Stimulated activated memory B cell treated with anti-CD40 and anti-IgM and Interleukin-4, amounts not matched to agents 10 μg/mL and 1 μg/mL and 100 μg/mL, for 72 hours (primary cell): ENCODE measurements around the gene CCDC57.

Source experiments
- ATAC-seq: fragments of 150-1000 bp; cut with Tn5 transposase; 2 replicates; pipeline ENCODE4 v1.10.0; 2021
- H3K27ac Mint-ChIP-seq: one replicate; pipeline ENCODE4 v1.8.0; 2022; ENCODE audit warnings: mild to moderate bottlenecking, mixed read lengths
- H3K27me3 Mint-ChIP-seq: one replicate; pipeline ENCODE4 v1.8.0; 2022; ENCODE audit warnings: mixed read lengths
- H3K36me3 Mint-ChIP-seq: one replicate; pipeline ENCODE4 v1.8.0; 2022; ENCODE audit warnings: mixed read lengths
- H3K4me1 Mint-ChIP-seq: one replicate; pipeline ENCODE4 v1.8.0; 2022; ENCODE audit warnings: mixed read lengths
- H3K4me3 Mint-ChIP-seq: one replicate; pipeline ENCODE4 v1.8.0; 2022; ENCODE audit warnings: mild to moderate bottlenecking, moderate library complexity, mixed read lengths
- H3K9me3 Mint-ChIP-seq: one replicate; pipeline ENCODE4 v1.8.0; 2022; ENCODE audit warnings: mixed read lengths

Gene CCDC57

GRCh38 chr17:82225368-82226029 lies 12.9 kb upstream of the CCDC57 start:
- ATAC-seq, result no peak
- peaks cover 15% of the 10 kb centered on the region for H3K4me1 Mint-ChIP-seq
- H3K4me3 Mint-ChIP-seq, result no peak overlapping the region
- no peaks in the 10 kb centered on the region for H3K36me3 Mint-ChIP-seq
- H3K9me3 Mint-ChIP-seq, result no peaks in the 10 kb centered on the region
- H3K27ac Mint-ChIP-seq, result no peak overlapping the region
- H3K27me3 Mint-ChIP-seq, result no peaks in the 10 kb centered on the region

DNA sequence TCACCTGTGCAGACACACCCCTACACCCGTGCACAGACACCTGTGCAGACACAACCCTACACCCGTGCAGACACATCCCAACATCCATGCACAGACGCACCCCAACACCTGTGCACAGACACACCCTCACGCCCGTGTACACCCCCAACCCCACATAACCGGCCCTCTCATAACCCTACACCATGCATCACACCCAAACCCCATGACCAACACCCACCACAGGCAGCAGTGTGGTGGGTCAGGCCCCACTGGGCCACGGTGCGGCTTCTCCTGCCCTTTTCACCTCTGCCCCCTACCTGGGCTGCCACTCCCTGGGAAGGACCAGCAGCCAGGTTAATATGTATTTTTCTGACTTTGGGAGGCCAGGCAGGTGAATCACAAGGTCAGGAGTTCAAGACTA lies 12.0 kb upstream of the CCDC57 start:
- H3K9me3 Mint-ChIP-seq, result no peaks in the 10 kb centered on the region
- ATAC-seq, result no peak

DNA sequence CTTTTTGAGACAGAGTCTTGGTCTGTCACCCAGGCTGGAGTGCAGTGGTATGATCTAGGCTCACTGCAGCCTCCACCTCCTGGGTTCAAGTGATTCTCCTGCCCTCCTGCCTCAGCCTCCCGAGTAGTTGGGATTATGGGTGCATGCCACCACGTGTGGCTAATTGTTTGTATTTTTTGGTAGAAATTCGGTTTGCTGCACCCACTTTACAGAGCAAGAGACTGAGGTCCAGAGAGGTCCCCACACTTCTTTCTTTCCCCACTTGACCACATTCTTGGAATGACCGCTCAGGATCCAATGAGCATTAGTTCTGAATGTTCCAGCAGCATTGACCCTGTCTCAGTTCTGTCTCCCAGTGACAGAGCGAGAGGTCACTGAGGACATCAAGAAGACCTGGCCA lies 10.9 kb upstream of the CCDC57 start:
- no peaks in the 10 kb centered on the region for H3K9me3 Mint-ChIP-seq
- ATAC-seq, result no peak
- no peak overlapping the region for H3K27ac Mint-ChIP-seq
- no peak overlapping the region for H3K4me3 Mint-ChIP-seq
- H3K36me3 Mint-ChIP-seq, result no peaks in the 10 kb centered on the region
- H3K27me3 Mint-ChIP-seq, result no peaks in the 10 kb centered on the region
- H3K4me1 Mint-ChIP-seq, result peaks cover 6% of the 10 kb centered on the region

More for the DNA sequence above, 12.0 kb upstream of the CCDC57 start:
- H3K4me1 Mint-ChIP-seq, result peaks cover 8% of the 10 kb centered on the region
- no peak overlapping the region for H3K27ac Mint-ChIP-seq
- H3K4me3 Mint-ChIP-seq, result no peak overlapping the region
- no peaks in the 10 kb centered on the region for H3K36me3 Mint-ChIP-seq
- no peaks in the 10 kb centered on the region for H3K27me3 Mint-ChIP-seq

- Mint-ChIP-seq H3K27me3 (no peaks in the 10 kb centered on the region), H3K4me3 (no peak overlapping the region), H3K36me3 (no peaks in the 10 kb centered on the region), H3K4me1 (peaks cover 6% of the 10 kb centered on the region), H3K27ac (no peak overlapping the region), H3K9me3 (no peaks in the 10 kb centered on the region)
- ATAC-seq, result no peak
Measured at GRCh38 chr17:82222816-82223215, 10.2 kb upstream of the CCDC57 start.

- Mint-ChIP-seq H3K27me3 (no peaks in the 10 kb centered on the region), H3K4me3 (no peak overlapping the region), H3K36me3 (no peaks in the 10 kb centered on the region), H3K4me1 (peaks cover 16% of the 10 kb centered on the region), H3K27ac (no peak overlapping the region), H3K9me3 (no peaks in the 10 kb centered on the region)
- ATAC-seq, result no peak
Measured at GRCh38 chr17:82221341-82221902, 8.8 kb upstream of the CCDC57 start.

DNA sequence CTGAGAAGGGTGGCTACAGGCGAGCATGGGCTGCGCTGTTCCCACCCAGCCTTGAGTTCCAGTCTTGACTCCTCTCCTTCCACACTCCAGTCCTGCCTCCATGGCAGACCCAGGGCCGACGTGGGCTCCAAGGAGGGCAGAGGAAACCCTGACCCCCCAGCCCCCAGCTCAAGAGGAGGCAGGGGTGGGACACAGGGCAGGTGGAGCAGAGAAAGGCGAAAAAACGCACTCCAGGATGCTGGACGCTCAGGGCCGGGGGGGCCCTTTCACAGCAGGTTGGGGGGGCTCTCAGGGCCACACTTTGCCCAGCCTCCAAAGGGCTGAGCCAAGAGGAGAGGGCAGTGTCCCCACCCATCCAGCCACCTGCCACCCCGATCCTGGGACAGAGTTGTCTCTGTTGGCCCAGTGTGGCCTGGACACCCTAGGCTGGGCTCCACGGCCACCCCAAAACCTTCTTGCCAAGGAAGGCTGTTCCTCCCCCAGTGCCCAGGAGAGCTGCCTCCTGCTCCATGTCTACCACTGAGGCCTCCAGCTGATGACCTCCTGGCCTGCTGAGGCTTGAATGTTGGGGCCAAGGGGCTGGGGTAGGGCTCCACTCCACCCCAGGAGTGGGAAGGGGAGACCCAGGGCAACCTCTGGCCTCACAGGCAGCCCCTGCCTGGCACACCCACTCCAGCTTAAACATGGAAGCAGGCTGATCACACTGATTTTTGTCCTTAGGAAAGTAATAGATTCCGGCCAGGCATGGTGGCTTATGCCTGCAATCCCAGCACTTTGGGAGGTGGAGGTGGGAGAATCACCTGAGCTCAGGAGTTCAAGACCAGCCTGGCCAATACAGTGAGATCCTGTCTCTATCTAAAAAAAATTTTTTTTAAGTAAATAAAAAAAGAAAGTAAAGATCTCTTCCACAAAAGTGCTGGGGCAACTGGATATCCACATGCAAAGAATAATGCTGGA lies 7.4 kb upstream of the CCDC57 start:
- Mint-ChIP-seq H3K27ac (no peak overlapping the region), H3K9me3 (no peaks in the 10 kb centered on the region), H3K27me3 (no peaks in the 10 kb centered on the region), H3K36me3 (no peaks in the 10 kb centered on the region), H3K4me3 (no peak overlapping the region), H3K4me1 (peaks cover 28% of the 10 kb centered on the region)
- ATAC-seq, result no peak

- Mint-ChIP-seq H3K27me3 (no peaks in the 10 kb centered on the region), H3K4me1 (peaks cover 30% of the 10 kb centered on the region), H3K4me3 (no peak overlapping the region), H3K27ac (peak overlapping the region; percentile 38), H3K9me3 (no peaks in the 10 kb centered on the region), H3K36me3 (no peaks in the 10 kb centered on the region)
- no peak for ATAC-seq
Measured at GRCh38 chr17:82219083-82219482, 6.4 kb upstream of the CCDC57 start.

DNA sequence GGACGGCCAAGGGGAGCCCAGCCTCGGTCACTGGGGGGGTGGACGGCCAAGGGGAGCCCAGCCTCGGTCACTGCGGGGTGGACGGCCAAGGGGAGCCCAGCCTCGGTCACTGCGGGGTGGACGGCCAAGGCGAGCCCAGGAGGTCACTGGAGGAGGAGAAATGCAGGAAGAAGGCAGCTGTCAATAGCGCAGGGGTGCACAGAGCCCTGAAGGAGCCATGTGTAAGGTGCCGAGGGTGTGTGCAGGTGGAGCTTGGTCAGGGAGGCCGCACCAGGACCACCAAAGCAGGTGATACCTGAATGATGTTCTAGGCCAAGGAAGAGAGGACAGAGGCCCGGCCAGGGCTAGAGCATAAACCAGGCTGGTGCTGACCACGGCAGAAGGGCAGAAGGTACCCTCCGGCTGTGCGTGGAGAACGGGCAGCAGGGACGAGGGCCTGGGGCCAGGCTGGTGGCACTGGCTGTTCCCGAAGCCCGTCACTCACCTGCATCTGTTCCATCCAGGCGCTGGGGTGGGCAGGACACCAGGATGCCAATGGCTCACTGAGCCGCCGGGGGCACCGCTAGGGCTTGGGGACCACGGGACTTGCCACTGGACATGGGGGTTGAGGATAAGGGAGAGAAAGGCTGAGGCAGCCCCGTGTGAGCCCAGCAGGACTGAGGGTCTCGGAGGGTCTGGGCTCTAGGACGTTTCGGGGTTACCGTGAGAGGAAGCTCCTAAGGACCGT lies 5.9 kb upstream of the CCDC57 start:
- peaks cover 36% of the 10 kb centered on the region for H3K4me1 Mint-ChIP-seq
- no peaks in the 10 kb centered on the region for H3K9me3 Mint-ChIP-seq
- H3K4me3 Mint-ChIP-seq, result no peak overlapping the region
- H3K27me3 Mint-ChIP-seq, result no peaks in the 10 kb centered on the region
- ATAC-seq, result no peak
- H3K27ac Mint-ChIP-seq, result peak overlapping the region; percentile 99
- H3K36me3 Mint-ChIP-seq, result no peaks in the 10 kb centered on the region

- peak overlapping the region; percentile 99 for H3K27ac Mint-ChIP-seq
- H3K4me3 Mint-ChIP-seq, result no peak overlapping the region
- no peaks in the 10 kb centered on the region for H3K36me3 Mint-ChIP-seq
- no peaks in the 10 kb centered on the region for H3K9me3 Mint-ChIP-seq
- no peak for ATAC-seq
- no peaks in the 10 kb centered on the region for H3K27me3 Mint-ChIP-seq
- peaks cover 39% of the 10 kb centered on the region for H3K4me1 Mint-ChIP-seq
Measured at GRCh38 chr17:82217530-82218204, 5.0 kb upstream of the CCDC57 start.

- peak overlapping the region; percentile 99 for H3K27ac Mint-ChIP-seq
- H3K4me1 Mint-ChIP-seq, result peaks cover 39% of the 10 kb centered on the region
- no peaks in the 10 kb centered on the region for H3K27me3 Mint-ChIP-seq
- H3K36me3 Mint-ChIP-seq, result no peaks in the 10 kb centered on the region
- H3K9me3 Mint-ChIP-seq, result no peaks in the 10 kb centered on the region
- no peak overlapping the region for H3K4me3 Mint-ChIP-seq
- no peak for ATAC-seq
Measured at GRCh38 chr17:82217120-82217529, 4.5 kb upstream of the CCDC57 start.

- peak; percentile 87 for ATAC-seq
- no peaks in the 10 kb centered on the region for H3K9me3 Mint-ChIP-seq
- no peaks in the 10 kb centered on the region for H3K36me3 Mint-ChIP-seq
- peaks cover 39% of the 10 kb centered on the region for H3K4me1 Mint-ChIP-seq
- no peaks in the 10 kb centered on the region for H3K27me3 Mint-ChIP-seq
- H3K27ac Mint-ChIP-seq, result peak overlapping the region; percentile 99
- peak overlapping the region; percentile 55 for H3K4me3 Mint-ChIP-seq
Measured at GRCh38 chr17:82216301-82217119, 3.9 kb upstream of the CCDC57 start.

- H3K9me3 Mint-ChIP-seq, result no peaks in the 10 kb centered on the region
- H3K4me3 Mint-ChIP-seq, result peak overlapping the region; percentile 55
Measured at GRCh38 chr17:82215972-82216300, 3.3 kb upstream of the CCDC57 start.

GRCh38 chr17:82215095-82215971 lies 2.7 kb upstream of the CCDC57 start:
- ATAC-seq, result no peak
- H3K4me1 Mint-ChIP-seq, result peaks cover 39% of the 10 kb centered on the region
- no peaks in the 10 kb centered on the region for H3K36me3 Mint-ChIP-seq
- no peaks in the 10 kb centered on the region for H3K27me3 Mint-ChIP-seq
- H3K4me3 Mint-ChIP-seq, result peak overlapping the region; percentile 14
- no peaks in the 10 kb centered on the region for H3K9me3 Mint-ChIP-seq
- peak overlapping the region; percentile 99 for H3K27ac Mint-ChIP-seq

More at GRCh38 chr17:82215972-82216300, 3.3 kb upstream of the CCDC57 start:
- no peaks in the 10 kb centered on the region for H3K36me3 Mint-ChIP-seq
- H3K4me1 Mint-ChIP-seq, result peaks cover 39% of the 10 kb centered on the region
- no peak for ATAC-seq
- peak overlapping the region; percentile 99 for H3K27ac Mint-ChIP-seq
- no peaks in the 10 kb centered on the region for H3K27me3 Mint-ChIP-seq
